GM18870 (cell line): ENCODE measurements around the gene MAP4K4.

Experiments
- ATAC-seq: cut with Tn5 transposase; IDR thresholded peaks from one replicate; pipeline ENCODE4 v1.9.1; 2021; ENCODE audit warnings: moderate library complexity; ENCODE audit not compliant: unreplicated experiment

Gene MAP4K4

GRCh38 chr2:101692041-101692440, 5.5 kb upstream of the MAP4K4 start:
- ATAC-seq, result no peak

GRCh38 chr2:101692766-101693165, 4.7 kb upstream of the MAP4K4 start:
- no peak for ATAC-seq

GRCh38 chr2:101693991-101694588, 3.4 kb upstream of the MAP4K4 start:
- no peak for ATAC-seq

- no peak for ATAC-seq
Observed at GRCh38 chr2:101696272-101697123, 1.0 kb upstream of the MAP4K4 start.

GRCh38 chr2:101698014-101698843, 722 bp downstream of the MAP4K4 start:
- no peak for ATAC-seq

GRCh38 chr2:101698844-101699754, 1.6 kb downstream of the MAP4K4 start:
- no peak for ATAC-seq

GRCh38 chr2:101699755-101700461, 2.4 kb downstream of the MAP4K4 start:
- ATAC-seq, result no peak

- no peak for ATAC-seq
Observed at GRCh38 chr2:101704046-101704466, 6.5 kb downstream of the MAP4K4 start.

- ATAC-seq, result no peak
Observed at GRCh38 chr2:101704816-101705578, 7.5 kb downstream of the MAP4K4 start.

- no peak for ATAC-seq
Observed at GRCh38 chr2:101706121-101706818, 8.8 kb downstream of the MAP4K4 start.

- ATAC-seq, result no peak
Observed at GRCh38 chr2:101706819-101707177, 9.3 kb downstream of the MAP4K4 start.

GRCh38 chr2:101710036-101710435, 12.5 kb downstream of the MAP4K4 start:
- no peak for ATAC-seq

- peak; percentile 52 for ATAC-seq
Observed at GRCh38 chr2:101710471-101711318, 13.2 kb downstream of the MAP4K4 start.

- no peak for ATAC-seq
Observed at GRCh38 chr2:101714118-101714517, 16.6 kb downstream of the MAP4K4 start.

GRCh38 chr2:101717071-101717845, 19.8 kb downstream of the MAP4K4 start:
- no peak for ATAC-seq

GRCh38 chr2:101718479-101718878, 21.0 kb downstream of the MAP4K4 start:
- no peak for ATAC-seq

- no peak for ATAC-seq
Observed at GRCh38 chr2:101718993-101719571, 21.6 kb downstream of the MAP4K4 start.
